T-helper 2 cell treated with Interferon-gamma antibody and Interleukin-4, amounts not matched to agents 100 ng/mL and 5 ng/mL, for 36 hours (primary cell): ENCODE data around the gene ITCH. TPM values are rescaled to one million over a fixed set of nuclear protein-coding genes. Genes with fewer than 3 reads are reported as not detected.

Experiments used
- intact Hi-C: fragments of 100-400 bp; cut with micrococcal nuclease; formaldehyde crosslinking; loops from one replicate; pipeline ENCODE4 v1.15.1; 2023
- total RNA-seq: library from RNA; stranded (reverse); gene quantifications from 2 replicates; pipeline ENCODE4 v1.2.3, GENCODE V29; 2022

The ITCH gene
- total RNA-seq, 1 donor from 2014 or later = 53.2 TPM

- intact Hi-C loops = no loop called here
These were observed 163.4 kb downstream of the ITCH start for GRCh38 chr20:34526466-34526865.

GRCh38 chr20:34527016-34527415 is 163.9 kb downstream of the ITCH start:
- intact Hi-C loops = no loop called here

GRCh38 chr20:34528921-34529297 is 165.8 kb downstream of the ITCH start:
- intact Hi-C loops = no loop called here

- intact Hi-C loops = no loop called here
These were observed 166.7 kb downstream of the ITCH start for GRCh38 chr20:34529742-34530141.

GRCh38 chr20:34530342-34530741 is 167.3 kb downstream of the ITCH start:
- intact Hi-C loops = no loop called here

- intact Hi-C loops = no loop called here
These were observed 168.7 kb downstream of the ITCH start for GRCh38 chr20:34531608-34532265.

- intact Hi-C loops = no loop called here
These were observed 169.2 kb downstream of the ITCH start for GRCh38 chr20:34532320-34532719.

- intact Hi-C loops = no loop called here
These were observed 169.7 kb downstream of the ITCH start for GRCh38 chr20:34532756-34533155.

- intact Hi-C loops = loop anchor here (5.0 kb wide), 1 partner anchor 233 kb away; no protein-coding TSS in a partner anchor
These were observed 171.5 kb downstream of the ITCH start for GRCh38 chr20:34534391-34535165.

- intact Hi-C loops = loop anchor here (5.0 kb wide), 1 partner anchor 232 kb away; no protein-coding TSS in a partner anchor
These were observed 172.3 kb downstream of the ITCH start for GRCh38 chr20:34535301-34535840.

- intact Hi-C loops = loop anchor here (5.0 kb wide), 1 partner anchor 231 kb away; no protein-coding TSS in a partner anchor
These were observed 172.8 kb downstream of the ITCH start for GRCh38 chr20:34535857-34536256.

- intact Hi-C loops = loop anchor here (5.0 kb wide), 1 partner anchor 230 kb away; no protein-coding TSS in a partner anchor
These were observed 173.8 kb downstream of the ITCH start for GRCh38 chr20:34536798-34537394.

- intact Hi-C loops = loop anchor here (2.0 to 5.0 kb wide), 2 partner anchors 171 to 230 kb away; no protein-coding TSS in a partner anchor
These were observed 174.6 kb downstream of the ITCH start for GRCh38 chr20:34537651-34538050.

GRCh38 chr20:34538671-34539123 is 175.6 kb downstream of the ITCH start:
- intact Hi-C loops = loop anchor here (2.0 to 5.0 kb wide), 2 partner anchors 170 to 229 kb away; no protein-coding TSS in a partner anchor

- intact Hi-C loops = loop anchor here (2.0 to 5.0 kb wide), 2 partner anchors 169 to 228 kb away; no protein-coding TSS in a partner anchor
These were observed 176.7 kb downstream of the ITCH start for GRCh38 chr20:34539756-34540155.

GRCh38 chr20:34540596-34541263 is 177.7 kb downstream of the ITCH start:
- intact Hi-C loops = no loop called here

- intact Hi-C loops = no loop called here
These were observed 178.3 kb downstream of the ITCH start for GRCh38 chr20:34541264-34541901.

GRCh38 chr20:34541917-34542316 is 178.8 kb downstream of the ITCH start:
- intact Hi-C loops = no loop called here

GRCh38 chr20:34542439-34542838 is 179.4 kb downstream of the ITCH start:
- intact Hi-C loops = no loop called here

- intact Hi-C loops = no loop called here
These were observed 180.5 kb downstream of the ITCH start for GRCh38 chr20:34543463-34544056.
